GM19467 (cell line): ENCODE measurements around the gene UEVLD.

Source experiments
- ATAC-seq: cut with Tn5 transposase; IDR thresholded peaks from one replicate; pipeline ENCODE4 v1.9.1; 2021; ENCODE audit warnings: mild to moderate bottlenecking, moderate library complexity; ENCODE audit not compliant: unreplicated experiment

Gene UEVLD

GRCh38 chr11:18502352-18502751 is 86.2 kb downstream of the UEVLD start:
- no peak for ATAC-seq

GRCh38 chr11:18501629-18502028 is 86.9 kb downstream of the UEVLD start:
- ATAC-seq, result no peak

- no peak for ATAC-seq
Observed at GRCh38 chr11:18498039-18498438, 90.5 kb downstream of the UEVLD start.

GRCh38 chr11:18495703-18496102 is 92.8 kb downstream of the UEVLD start:
- ATAC-seq, result no peak

- no peak for ATAC-seq
Observed at GRCh38 chr11:18495271-18495670, 93.3 kb downstream of the UEVLD start.

GRCh38 chr11:18493310-18493709 is 95.2 kb downstream of the UEVLD start:
- no peak for ATAC-seq

- ATAC-seq, result no peak
Observed at GRCh38 chr11:18492888-18493287, 95.6 kb downstream of the UEVLD start.

GRCh38 chr11:18491924-18492323 is 96.6 kb downstream of the UEVLD start:
- no peak for ATAC-seq

GRCh38 chr11:18490736-18491485 is 97.6 kb downstream of the UEVLD start:
- ATAC-seq, result no peak

- ATAC-seq, result no peak
Observed at GRCh38 chr11:18490319-18490718, 98.2 kb downstream of the UEVLD start.

GRCh38 chr11:18485913-18486528 is 102.5 kb downstream of the UEVLD start:
- no peak for ATAC-seq
